Measurements from ENCODE around the gene CFAP70. TPM values are rescaled to one million over a fixed set of nuclear protein-coding genes. Genes with fewer than 3 reads are reported as not detected.

The CFAP70 gene
- total and polyA plus RNA-seq, 2 of the 8 experiments (the other 6 are each of a cell fraction or from before 2014, with no cell fraction given): 0.21 to 0.30 TPM

GRCh38 chr10:73310475-73310874, 48.2 kb downstream of the CFAP70 start:
- no peak overlapping the region for H4K91ac ChIP-seq (replicated peaks; ENCODE audit: insufficient read length, low read length)
- H2AFZ ChIP-seq (ENCODE audit: low read length): no peak overlapping the region
- no peak overlapping the region for H2BK120ac ChIP-seq (replicated peaks; ENCODE audit: low read depth, low read length)
- H3K79me2 ChIP-seq (ENCODE audit: control insufficient read depth in 1 of 2, insufficient read depth in 2 of 2, low read length in 2 of 2): no peaks in the 10 kb centered on the region
- no peaks in the 10 kb centered on the region for H4K20me1 ChIP-seq (replicated peaks in 1 of 2; ENCODE audit: control insufficient read depth in 1 of 2, insufficient read depth in 2 of 2, low read length in 2 of 2)
- TF ChIP-seq PHF8 (conservative IDR thresholded peaks at IDR 0.05; ENCODE audit: low read depth, low read length): no peak
- no peak for TF ChIP-seq MAFK (IDR thresholded peaks at IDR 0.05; ENCODE audit: low read depth, low read length)
- no peak overlapping the region for H3K18ac ChIP-seq (ENCODE audit: extremely low read depth, low read length)
- H3K36me3 ChIP-seq (ENCODE audit: control insufficient read depth in 2 of 4, insufficient read depth in 4 of 4, low read length in 3 of 4): no peaks in the 10 kb centered on the region
- no peaks in the 10 kb centered on the region for H3K27me3 ChIP-seq (replicated peaks in 1 of 4; ENCODE audit: control insufficient read depth in 3 of 4, extremely low read depth in 1 of 4, insufficient read depth in 3 of 4, low read length in 3 of 4)
- H3K27ac ChIP-seq (ENCODE audit: low read depth, low read length): no peak overlapping the region
- no peaks in the 10 kb centered on the region for H3K79me1 ChIP-seq (ENCODE audit: low read depth, low read length)
- H3K4me1 ChIP-seq (replicated peaks in 1 of 4; ENCODE audit: control insufficient read depth in 3 of 4, insufficient read depth in 4 of 4, low read length in 3 of 4): no peaks in the 10 kb centered on the region
- peaks cover 0 to 8% of the 10 kb centered on the region in 2 experiments; a peak in 1 of 4 replicates for H3K9me3 ChIP-seq (ENCODE audit: insufficient read depth in 2 of 2, low read depth in 1 of 2, low read length in 1 of 2)
- H3K14ac ChIP-seq (ENCODE audit: insufficient read length): no peak overlapping the region
- no peak for DNase-seq (ENCODE audit: low read depth in 1 of 2, low spot score in 2 of 2)
- no peak overlapping the region for H2BK15ac ChIP-seq (ENCODE audit: low read length)
- H2BK5ac ChIP-seq (ENCODE audit: low read depth, low read length): no peak overlapping the region
- no peak for FAIRE-seq
- no peak overlapping the region for H3K4me2 ChIP-seq (ENCODE audit: insufficient read depth in 1 of 2, low read depth in 2 of 2, low read length in 2 of 2)
- no peak overlapping the region for H3K4ac ChIP-seq (replicated peaks; ENCODE audit: insufficient read length, low read depth, low read length)
- no peak overlapping the region for H2BK20ac ChIP-seq (ENCODE audit: low read length)
- no peak overlapping the region for H3K9ac ChIP-seq (replicated peaks in 1 of 4; ENCODE audit: extremely low read depth in 1 of 4, low read depth in 3 of 4, low read length in 3 of 4)
- H3K56ac ChIP-seq (replicated peaks; ENCODE audit: insufficient read length, low read depth, low read length): no peak overlapping the region
- H3K23me2 ChIP-seq (ENCODE audit: low read depth, low read length): no peaks in the 10 kb centered on the region
- H4K8ac ChIP-seq (ENCODE audit: extremely low read depth, insufficient read depth, low read length): no peak overlapping the region
- H3K4me3 ChIP-seq (ENCODE audit: extremely low read depth in 1 of 4, insufficient read depth in 2 of 4, low read depth in 3 of 4, low read length in 4 of 4): no peak overlapping the region
- ChIA-PET CTCF (ENCODE audit: partially characterized antibody) (no interaction called here), POLR2A (ENCODE audit: partially characterized antibody) (no interaction called here)
- no peak overlapping the region for H2AK5ac ChIP-seq (ENCODE audit: low read depth, low read length)
- H2BK12ac ChIP-seq (ENCODE audit: low read depth, low read length): no peak overlapping the region
- H4K5ac ChIP-seq (ENCODE audit: insufficient read length, low read depth, low read length): no peak overlapping the region
- H3K23ac ChIP-seq (ENCODE audit: insufficient read length): no peak overlapping the region
